CMK (cell line): Measurements from ENCODE around the gene KCNJ1.

ENCODE experiments used
- DNase-seq: peaks from one replicate; pipeline ENCODE4 v3.0.0-alpha.2; 2010; ENCODE audit warnings: low read depth

Gene KCNJ1

GRCh38 chr11:128823753-128824152, 43.3 kb downstream of the KCNJ1 start:
- no peak for DNase-seq

DNA sequence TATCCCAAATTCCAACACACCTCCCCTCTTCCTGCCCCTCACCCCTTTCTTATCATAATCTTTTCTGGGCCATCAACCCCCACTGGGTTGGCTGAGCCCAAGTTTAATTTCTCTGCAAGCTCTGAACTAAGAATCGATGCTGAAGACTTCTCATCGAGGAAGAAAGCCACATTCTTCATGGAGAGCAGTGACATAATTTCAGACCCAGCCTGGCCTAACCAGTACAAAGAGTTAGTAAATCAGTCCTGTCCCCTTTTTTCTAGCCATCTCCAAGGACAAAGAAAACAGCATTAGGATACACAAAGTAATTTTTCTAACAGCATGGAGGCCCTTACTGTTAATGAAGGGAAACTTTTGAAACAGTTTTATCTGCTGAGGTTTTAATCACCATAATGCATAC, 45.0 kb downstream of the KCNJ1 start:
- no peak for DNase-seq

DNA sequence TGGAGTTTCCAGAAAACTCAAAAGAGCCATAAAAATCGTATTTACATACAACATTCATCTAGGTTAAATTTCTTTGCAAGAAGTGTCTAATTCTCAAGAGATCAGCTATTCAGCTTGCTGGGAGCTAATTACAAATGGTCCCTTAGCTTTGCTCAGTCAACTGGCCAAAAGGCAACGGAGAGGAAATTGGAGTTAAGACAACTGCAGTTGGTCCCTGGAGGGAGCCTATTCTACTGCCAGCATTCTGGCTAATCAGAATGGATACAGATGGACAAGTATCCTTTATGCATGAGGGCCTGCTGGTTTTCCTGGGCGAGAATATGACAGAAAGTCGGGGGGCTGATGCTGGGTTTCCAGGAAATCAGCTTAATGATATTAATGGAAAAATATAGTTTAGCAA, 45.5 kb downstream of the KCNJ1 start:
- DNase-seq = no peak

DNA sequence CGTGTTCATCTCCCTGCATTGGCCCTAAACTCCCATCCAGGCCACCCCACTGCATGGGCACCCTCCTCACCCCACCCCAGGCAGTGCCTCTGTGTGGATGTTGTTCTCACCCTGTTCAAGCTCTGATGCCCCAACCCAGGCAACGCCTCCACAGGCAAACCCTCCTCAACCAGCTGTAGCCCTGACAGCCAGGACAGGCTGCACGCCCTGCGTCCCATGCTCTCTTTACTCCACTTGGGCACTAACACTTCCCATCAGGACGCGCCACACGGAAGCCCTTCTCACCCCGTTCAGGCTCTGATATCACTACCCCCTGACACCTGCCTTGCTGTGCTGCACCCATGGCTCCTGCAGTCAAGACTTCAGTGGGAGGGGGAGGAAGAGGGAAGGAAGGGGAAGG, 47.9 kb downstream of the KCNJ1 start:
- DNase-seq = no peak

DNA sequence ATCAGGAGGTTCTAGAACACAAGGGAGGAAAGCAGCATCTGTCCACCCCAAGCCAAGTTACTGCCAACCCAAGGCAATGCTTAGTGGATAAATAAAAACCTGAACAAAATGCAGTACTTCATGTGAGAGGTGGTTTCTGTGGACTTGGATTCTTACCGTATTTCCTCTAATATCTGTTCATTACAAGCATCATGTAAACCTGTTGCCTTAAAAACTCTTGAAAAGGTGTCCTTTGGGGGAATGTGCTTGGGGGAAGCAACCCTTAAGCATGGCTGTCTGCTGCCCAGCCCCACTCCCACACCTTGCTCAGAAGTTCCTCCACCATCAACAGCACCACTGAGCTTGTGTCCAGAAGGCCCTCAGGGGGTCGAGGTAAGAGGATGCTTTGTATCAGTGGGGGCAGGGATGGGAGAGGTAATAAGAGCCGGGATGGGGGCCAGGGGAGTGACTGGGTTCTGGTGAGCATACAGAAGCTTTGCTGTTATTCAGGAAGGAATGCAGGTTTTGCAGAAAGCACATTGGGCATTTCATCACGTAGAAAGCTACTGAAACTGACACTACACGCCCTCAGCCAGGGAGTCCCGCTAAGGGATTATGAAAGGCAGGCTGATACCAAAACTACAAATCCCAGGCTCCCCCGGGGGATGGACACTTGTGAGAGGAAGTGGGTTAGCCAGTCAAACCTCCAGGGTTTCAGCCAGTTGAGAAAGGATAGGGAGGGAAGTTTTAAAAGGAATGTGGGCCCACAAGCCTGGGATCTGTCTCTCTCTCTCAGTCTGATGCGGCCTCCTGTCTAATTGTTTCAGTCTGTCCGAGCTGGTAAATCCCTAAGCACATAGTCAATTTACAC, 52.0 kb downstream of the KCNJ1 start:
- DNase-seq = no peak

GRCh38 chr11:128813729-128814128, 53.4 kb downstream of the KCNJ1 start:
- no peak for DNase-seq

- DNase-seq = no peak
Observed at GRCh38 chr11:128810784-128811514, 56.1 kb downstream of the KCNJ1 start.

DNA sequence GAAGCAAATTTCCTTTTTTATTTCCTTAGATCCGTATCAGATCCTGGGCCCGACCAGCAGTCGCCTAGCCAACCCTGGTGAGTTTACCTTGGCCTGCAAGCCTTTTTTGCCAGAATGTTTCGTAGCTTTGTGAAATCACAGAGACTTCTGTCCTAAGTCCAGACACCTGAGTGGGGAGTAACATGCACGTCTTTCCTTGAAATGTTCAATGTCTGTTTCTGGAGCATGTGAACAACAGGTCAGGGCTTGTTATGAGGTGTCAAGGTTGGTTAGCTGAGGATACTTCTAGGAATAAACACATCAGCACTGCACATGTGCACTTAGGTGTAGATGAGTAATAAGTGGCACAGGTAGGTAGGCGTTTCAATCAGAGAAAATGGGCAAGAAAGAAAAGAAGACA, 58.0 kb downstream of the KCNJ1 start:
- no peak for DNase-seq

DNA sequence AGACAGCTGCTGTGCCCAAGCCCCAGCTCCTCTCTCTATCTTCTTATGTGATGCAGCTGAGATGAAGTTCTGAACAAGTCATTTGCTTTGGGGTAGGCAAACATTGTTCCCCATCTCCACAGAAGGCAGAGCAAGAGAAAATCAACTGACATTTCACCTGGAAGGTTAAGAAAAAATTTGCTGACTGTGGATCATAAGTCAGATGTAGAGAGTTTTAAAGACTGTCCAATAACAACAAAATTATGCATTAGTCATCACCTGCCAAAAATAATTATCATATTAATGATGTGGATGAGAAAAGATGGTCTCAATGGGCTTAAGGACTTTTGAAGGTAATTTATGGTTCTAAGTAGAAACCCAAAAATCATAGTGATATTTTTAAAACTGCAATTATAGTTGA, 59.2 kb downstream of the KCNJ1 start:
- no peak for DNase-seq

GRCh38 chr11:128806506-128807261, 60.4 kb downstream of the KCNJ1 start:
- no peak for DNase-seq

- no peak for DNase-seq
Observed at GRCh38 chr11:128804481-128804880, 62.6 kb downstream of the KCNJ1 start.

DNA sequence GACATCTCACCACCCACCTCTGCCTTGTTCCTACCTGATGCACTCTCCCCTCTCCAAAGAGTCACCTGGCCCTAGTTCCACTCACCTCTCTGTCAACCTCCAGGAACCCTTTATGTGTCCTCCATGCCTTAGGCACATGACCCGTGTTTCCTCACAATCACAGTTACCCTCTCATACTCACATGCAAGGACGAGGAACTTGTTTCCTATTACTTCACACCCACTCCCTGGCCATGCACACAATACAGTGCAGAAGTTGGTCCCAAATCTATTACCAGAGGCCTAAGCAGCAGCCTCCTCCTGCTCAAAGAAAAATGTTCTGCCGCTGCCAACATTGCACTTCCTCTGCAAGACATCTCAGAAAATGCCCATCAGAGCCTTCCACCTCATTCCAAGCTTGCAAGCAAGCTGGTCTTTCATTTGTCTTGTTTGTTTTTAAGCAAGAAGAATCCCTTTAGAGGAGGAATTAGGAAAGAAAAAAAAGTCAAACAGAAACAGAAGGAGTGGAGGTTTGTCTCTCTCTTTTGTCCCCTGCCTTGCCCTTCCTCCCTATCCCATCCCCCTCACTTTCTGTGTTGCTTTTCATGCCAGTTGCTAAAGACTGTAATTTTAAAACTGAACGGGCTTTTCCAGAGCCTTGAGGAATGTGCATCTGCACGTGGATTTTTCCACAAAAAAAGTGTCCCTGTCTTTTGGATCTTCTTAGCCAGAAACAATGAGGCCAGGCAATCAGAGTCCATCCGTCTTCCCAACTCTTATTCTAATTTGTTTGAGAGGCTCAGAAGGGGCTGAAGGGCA, 63.4 kb downstream of the KCNJ1 start:
- DNase-seq = no peak

DNA sequence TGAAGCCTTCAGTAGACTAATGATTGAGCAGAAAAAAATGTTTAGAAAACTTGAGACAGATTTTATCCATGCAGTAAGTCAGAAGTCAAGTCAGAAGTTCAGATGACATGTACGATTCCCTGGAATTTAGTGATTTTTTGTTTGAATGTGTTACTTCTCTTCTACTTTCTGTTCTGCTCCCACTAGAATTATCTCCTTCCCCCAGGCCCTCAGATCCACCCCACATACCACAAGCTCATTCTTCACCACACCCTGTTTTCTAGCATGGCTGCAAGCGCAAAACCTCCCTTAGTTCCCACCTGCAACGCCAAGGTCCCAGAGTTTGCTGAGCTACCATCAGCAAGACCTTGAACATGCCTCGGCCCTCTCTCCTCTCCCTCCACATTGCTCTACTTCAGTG, 64.1 kb downstream of the KCNJ1 start:
- no peak for DNase-seq

- no peak for DNase-seq
Observed at GRCh38 chr11:128802358-128802981, 64.6 kb downstream of the KCNJ1 start.

- no peak for DNase-seq
Observed at GRCh38 chr11:128800871-128801417, 66.2 kb downstream of the KCNJ1 start.

- DNase-seq = no peak
Observed at GRCh38 chr11:128796270-128796669, 70.8 kb downstream of the KCNJ1 start.

DNA sequence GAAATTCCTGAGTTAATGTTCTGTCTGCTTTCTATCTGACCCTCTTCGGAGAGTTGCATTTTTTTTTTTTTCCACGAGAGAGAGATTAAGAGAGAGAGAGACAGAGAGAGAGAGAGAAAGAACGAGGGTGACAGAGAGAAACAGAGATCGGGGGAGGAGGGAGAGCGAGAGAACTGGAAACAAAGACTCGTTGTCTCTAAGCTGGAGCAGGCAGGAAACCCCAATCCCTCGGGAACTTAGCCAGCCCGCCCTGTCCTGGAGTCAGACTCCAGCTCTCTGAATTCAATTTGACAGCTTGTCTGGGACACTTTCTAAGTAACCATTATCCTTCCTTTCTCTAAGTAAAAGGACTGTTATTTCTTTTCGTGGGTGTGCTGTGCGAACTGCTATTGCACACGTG, 76.9 kb downstream of the KCNJ1 start:
- DNase-seq = no peak

- DNase-seq = no peak
Observed at GRCh38 chr11:128789497-128790150, 77.5 kb downstream of the KCNJ1 start.
